EL (cell line): ENCODE results near the gene SEC24D.
A peak's percentile ranks its signal among the peaks of the same experiment; 100 is the strongest.
"Not testable (repeated sequence)": the region's sequence is repeated elsewhere in the genome, so short reads cannot be mapped to it uniquely, and the experiment has no call there.

ENCODE experiments used
- DNase-seq: peaks from one replicate; pipeline ENCODE4 v3.0.0-alpha.2; 2016

Gene SEC24D

DNA sequence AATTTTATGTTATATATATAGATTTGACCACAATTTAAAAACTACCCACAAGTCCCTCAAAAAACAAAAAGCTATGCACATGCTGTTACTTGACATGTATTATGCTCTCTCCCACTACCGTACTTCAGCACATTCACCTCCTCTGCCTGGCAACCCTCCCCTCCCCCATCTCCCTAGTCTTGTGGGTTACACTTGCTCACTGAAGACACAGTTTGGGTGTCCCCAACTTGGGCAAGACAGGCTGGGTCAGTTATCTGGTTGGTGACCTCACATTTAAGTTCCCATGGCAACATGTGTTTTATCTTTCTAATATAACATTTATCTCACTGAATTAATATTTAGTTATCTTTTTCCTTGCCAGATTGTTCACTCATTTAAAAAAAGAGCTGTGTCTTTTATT is 32.7 kb downstream of the SEC24D start:
- no peak for DNase-seq

- no peak for DNase-seq
Observed at GRCh38 chr4:118801895-118802575, 33.9 kb downstream of the SEC24D start.

GRCh38 chr4:118799231-118799942 is 36.5 kb downstream of the SEC24D start:
- no peak for DNase-seq

- no peak for DNase-seq
Observed at GRCh38 chr4:118798658-118799057, 37.3 kb downstream of the SEC24D start.

GRCh38 chr4:118797558-118798142 is 38.3 kb downstream of the SEC24D start:
- peak; percentile 39 for DNase-seq

DNA sequence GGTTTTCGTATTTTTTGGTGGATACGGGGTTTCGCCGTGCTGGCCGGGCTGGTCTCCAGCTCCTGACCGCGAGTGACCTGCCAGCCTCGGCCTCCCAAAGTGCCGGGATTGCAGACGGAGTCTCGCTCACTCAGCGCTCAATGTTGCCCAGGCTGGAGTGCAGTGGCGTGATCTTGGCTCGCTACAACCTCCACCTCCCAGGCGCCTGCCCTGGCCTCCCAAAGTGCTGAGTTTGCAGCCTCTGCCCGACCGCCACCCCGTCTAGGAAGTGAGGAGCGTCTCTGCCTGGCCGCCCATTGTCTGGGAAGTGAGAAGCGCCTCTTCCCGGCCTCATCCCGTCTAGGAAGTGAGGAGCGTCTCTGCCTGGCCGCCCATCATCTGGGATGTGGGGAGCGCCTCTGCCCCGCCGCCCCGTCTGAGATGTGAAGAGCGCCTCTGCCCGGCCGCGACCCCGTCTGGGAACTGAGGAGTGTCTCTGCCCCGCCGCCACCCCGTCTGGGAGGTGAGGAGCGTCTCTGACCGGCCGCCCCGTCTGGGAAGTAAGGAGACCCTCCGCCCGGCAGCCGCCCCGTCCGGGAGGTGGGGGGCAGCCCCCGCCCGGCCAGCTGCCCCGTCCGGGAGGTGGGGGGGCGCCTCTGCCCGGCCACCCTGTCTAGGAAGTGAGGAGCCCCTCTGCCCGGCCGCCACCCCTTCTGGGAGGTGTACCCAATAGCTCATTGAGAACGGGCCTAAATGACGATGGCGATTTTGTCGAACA is 44.1 kb downstream of the SEC24D start:
- not testable (repeated sequence) for DNase-seq

DNA sequence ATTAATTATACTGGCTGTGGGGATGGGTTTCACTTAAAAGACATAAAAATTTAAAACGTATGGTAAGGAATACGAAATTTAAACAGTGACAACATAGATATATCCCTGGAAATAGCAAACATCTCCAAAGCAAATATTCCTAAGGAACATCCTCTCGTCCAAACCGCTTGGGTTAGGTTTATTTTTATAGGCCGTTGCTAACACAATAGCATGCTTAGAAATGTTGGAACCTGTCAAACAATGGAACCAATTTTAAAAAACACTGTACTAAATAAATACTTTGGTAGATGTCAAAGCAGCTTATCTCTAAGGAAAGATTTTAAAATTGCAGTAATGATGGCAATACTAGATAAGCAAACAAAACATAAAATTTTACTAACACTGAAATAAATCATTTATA is 45.4 kb downstream of the SEC24D start:
- DNase-seq = no peak

- no peak for DNase-seq
Observed at GRCh38 chr4:118788911-118789310, 47.0 kb downstream of the SEC24D start.

DNA sequence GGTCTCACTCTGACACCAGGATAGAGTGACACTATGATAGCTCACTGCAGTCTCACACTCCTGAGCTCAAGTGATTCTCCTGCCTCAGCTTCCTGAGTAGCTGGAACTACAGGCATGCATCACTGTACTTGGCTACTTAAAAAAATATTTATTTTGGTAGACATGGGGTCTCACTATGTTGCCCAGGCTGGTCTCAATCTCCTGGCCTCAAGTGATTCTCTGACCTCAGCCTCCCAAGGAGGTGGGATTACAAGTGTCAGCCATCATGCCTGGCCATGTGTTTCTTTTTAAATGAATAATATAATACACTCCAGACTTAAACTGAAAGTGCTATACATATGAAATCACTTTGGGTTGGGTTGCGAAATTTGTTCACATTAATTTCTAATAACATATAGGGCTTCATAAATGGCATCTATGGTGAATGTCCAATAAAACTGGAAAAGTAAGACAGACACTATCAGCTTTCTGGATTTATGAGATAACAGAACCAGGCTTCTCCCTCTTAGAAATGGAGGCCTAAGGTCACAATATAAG is 48.0 kb downstream of the SEC24D start:
- no peak for DNase-seq

- no peak for DNase-seq
Observed at GRCh38 chr4:118784776-118785175, 51.1 kb downstream of the SEC24D start.

DNA sequence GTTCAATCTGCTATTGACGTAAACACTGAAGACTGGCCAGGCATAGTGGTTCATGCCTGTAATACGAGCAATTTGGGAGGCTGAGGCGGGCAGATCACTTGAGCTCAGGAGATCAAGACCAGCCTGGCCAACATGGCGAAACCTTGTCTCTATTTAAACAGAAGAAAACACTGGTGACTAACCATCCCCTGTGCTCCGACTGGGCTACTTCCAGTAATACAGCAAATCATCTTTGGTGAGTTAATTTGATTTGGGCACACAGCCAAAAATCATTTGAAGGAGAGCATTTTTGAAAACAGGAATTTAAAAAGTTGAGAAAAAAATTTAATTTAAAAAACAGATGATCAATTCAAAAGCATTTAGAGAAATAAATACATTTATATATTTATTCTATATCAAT is 52.0 kb downstream of the SEC24D start:
- no peak for DNase-seq

GRCh38 chr4:118782886-118783285 is 53.0 kb downstream of the SEC24D start:
- not testable (repeated sequence) for DNase-seq

- DNase-seq = not testable (repeated sequence)
Observed at GRCh38 chr4:118777649-118778048, 58.3 kb downstream of the SEC24D start.

- DNase-seq = not testable (repeated sequence)
Observed at GRCh38 chr4:118776955-118777640, 58.8 kb downstream of the SEC24D start.

- peak; percentile 67 for DNase-seq
Observed at GRCh38 chr4:118776157-118776954, 59.6 kb downstream of the SEC24D start.

- no peak for DNase-seq
Observed at GRCh38 chr4:118775405-118775804, 60.5 kb downstream of the SEC24D start.

DNA sequence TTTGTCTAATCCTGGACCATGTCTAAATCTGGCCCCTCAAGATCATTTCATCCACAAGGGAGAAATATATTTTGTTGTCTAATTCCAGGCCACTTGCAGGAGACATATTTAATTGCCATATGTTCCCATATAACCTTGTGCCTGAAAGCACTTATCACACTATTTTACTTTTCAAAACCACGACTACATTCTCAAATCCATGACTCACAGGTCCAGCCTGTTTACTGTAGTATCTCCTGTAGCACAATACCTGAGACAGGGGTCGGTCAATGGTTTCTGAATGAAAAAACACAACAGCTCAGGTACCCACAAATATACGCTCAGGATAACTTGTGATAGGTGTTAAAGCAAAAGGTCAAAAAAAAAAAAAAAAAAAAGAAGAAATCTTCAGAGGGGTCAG is 60.9 kb downstream of the SEC24D start:
- DNase-seq = peak; percentile 53

DNA sequence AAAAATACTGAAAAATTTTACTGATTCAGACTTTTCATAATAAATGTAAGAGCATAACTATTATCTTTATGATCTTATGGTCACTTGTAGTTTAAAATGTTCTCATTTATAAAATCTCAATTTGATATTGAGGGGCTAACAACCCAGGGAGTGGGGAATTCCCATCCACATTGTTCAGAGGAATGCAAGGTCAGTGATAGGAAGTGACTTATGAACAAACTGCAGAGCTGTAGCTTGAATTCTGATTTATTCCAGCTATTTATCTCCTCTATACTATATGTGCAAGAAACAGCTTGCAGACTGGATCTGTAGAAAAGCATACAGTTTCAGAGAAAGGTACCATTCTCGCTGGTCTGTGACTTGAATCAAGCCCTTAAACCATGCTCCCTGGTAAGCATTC is 61.6 kb downstream of the SEC24D start:
- DNase-seq = no peak

DNA sequence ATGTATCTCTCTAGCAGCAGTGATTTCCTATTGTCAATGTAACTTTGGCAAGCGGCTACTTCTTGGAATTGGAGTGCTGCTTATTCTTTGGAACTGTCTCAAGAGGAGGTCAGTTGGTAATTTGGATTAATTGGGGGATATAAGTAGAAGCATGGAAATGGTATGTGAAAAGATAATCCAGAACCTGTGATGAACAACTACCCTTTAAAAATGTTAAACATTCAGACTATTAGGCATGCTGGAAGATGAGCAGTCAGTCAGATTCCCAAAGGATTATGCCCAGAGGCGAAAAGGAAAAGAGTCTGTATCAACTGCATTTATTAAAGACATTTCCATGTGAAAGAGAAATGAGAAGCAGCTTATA is 62.5 kb downstream of the SEC24D start:
- DNase-seq = peak; percentile 68

- peak; percentile 36 for DNase-seq
Observed at GRCh38 chr4:118772767-118773428, 63.0 kb downstream of the SEC24D start.
